HL-60 (cell line): ENCODE data around the gene GPX3.

Experiments used
- DNase-seq, 2 experiments: peaks; one replicate each; pipeline ENCODE4 v3.0.0-alpha.2; 2010 to 2020; ENCODE audit warnings: low read depth in 1 of 2, low spot score in 1 of 2
- H3K27ac ChIP-seq: fragments of 250-450 bp; sonication (Bioruptor Pico); replicated peaks from 2 replicates; pipeline ENCODE4 v1.5.1; 2020; ENCODE audit warnings: mild to moderate bottlenecking, moderate library complexity
- H3K27me3 ChIP-seq: fragments of 250-450 bp; sonication (Bioruptor Pico); 2 replicates; pipeline ENCODE4 v1.5.1; 2021; ENCODE audit warnings: mild to moderate bottlenecking, moderate library complexity; ENCODE audit not compliant: insufficient read depth, poor library complexity, severe bottlenecking
- H3K4me3 ChIP-seq: replicated peaks from 2 replicates; pipeline ENCODE4 v1.5.1; 2011; ENCODE audit warnings: mild to moderate bottlenecking, control low read depth, low read length; ENCODE audit not compliant: insufficient read depth
- GABPA ChIP-seq: IDR thresholded peaks from 2 replicates; pipeline ENCODE4 v1.6.1; 2012; ENCODE audit warnings: low read depth
- POLR2AphosphoS5 ChIP-seq: IDR thresholded peaks from 2 replicates; pipeline ENCODE4 v1.6.1; 2012; ENCODE audit warnings: low read depth
- REST ChIP-seq: IDR thresholded peaks from 2 replicates; pipeline ENCODE4 v1.6.1; 2012; ENCODE audit warnings: low read depth; ENCODE audit not compliant: insufficient replicate concordance
- SPI1 ChIP-seq: IDR thresholded peaks from 2 replicates; pipeline ENCODE4 v1.6.1; 2012; ENCODE audit warnings: low read depth, mild to moderate bottlenecking, borderline replicate concordance
- TF ChIP-seq, protein P1 (sequence below): IDR thresholded peaks from one replicate; pipeline ENCODE4 v1.5.1; 2011; ENCODE audit warnings: low read length, control low read depth, inconsistent platforms; ENCODE audit not compliant: insufficient read depth

The GPX3 gene

GRCh38 chr5:151004499-151004898 lies 15.9 kb upstream of the GPX3 start:
- no peak overlapping the region for H3K27ac ChIP-seq
- TF ChIP-seq SPI1 (no peak), GABPA (no peak), POLR2AphosphoS5 (no peak), REST (no peak)
- TF ChIP-seq, protein P1, sequence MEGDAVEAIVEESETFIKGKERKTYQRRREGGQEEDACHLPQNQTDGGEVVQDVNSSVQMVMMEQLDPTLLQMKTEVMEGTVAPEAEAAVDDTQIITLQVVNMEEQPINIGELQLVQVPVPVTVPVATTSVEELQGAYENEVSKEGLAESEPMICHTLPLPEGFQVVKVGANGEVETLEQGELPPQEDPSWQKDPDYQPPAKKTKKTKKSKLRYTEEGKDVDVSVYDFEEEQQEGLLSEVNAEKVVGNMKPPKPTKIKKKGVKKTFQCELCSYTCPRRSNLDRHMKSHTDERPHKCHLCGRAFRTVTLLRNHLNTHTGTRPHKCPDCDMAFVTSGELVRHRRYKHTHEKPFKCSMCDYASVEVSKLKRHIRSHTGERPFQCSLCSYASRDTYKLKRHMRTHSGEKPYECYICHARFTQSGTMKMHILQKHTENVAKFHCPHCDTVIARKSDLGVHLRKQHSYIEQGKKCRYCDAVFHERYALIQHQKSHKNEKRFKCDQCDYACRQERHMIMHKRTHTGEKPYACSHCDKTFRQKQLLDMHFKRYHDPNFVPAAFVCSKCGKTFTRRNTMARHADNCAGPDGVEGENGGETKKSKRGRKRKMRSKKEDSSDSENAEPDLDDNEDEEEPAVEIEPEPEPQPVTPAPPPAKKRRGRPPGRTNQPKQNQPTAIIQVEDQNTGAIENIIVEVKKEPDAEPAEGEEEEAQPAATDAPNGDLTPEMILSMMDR, result no peak
- no peak for DNase-seq
- no peaks in the 10 kb centered on the region for H3K27me3 ChIP-seq
- H3K4me3 ChIP-seq, result no peak overlapping the region

- no peaks in the 10 kb centered on the region for H3K27me3 ChIP-seq
- TF ChIP-seq POLR2AphosphoS5 (no peak), SPI1 (no peak), REST (no peak), GABPA (no peak)
- TF ChIP-seq, protein P1, result no peak
- DNase-seq, result no peak
- H3K4me3 ChIP-seq, result no peak overlapping the region
- no peak overlapping the region for H3K27ac ChIP-seq
Measured at GRCh38 chr5:151005187-151005949, 15.0 kb upstream of the GPX3 start.

GRCh38 chr5:151005950-151006576 lies 14.3 kb upstream of the GPX3 start:
- Histone ChIP-seq H3K27ac (no peak overlapping the region), H3K4me3 (no peak overlapping the region), H3K27me3 (no peaks in the 10 kb centered on the region)
- TF ChIP-seq SPI1, result peak; percentile 28; the same call in 1 of the 2 replicates
- TF ChIP-seq REST, result no peak
- DNase-seq, result no peak
